Testis (tissue), 2 donors: ENCODE data around the gene TIMMDC1.

ENCODE experiments used
- CTCF ChIP-seq, 3 experiments: fragments of 450-650 bp in 2 of 3; fragments of 200-600 bp in 1 of 3; sonication (generic) in 1 of 3; IDR thresholded peaks; one replicate each; pipeline ENCODE4 v1.5.1; 2016 to 2019; ENCODE audit warnings: antibody characterized with exemption in 3 of 3, mild to moderate bottlenecking in 2 of 3, moderate library complexity in 1 of 3
- POLR2A ChIP-seq: fragments of 450-650 bp; IDR thresholded peaks from one replicate; pipeline ENCODE4 v1.6.1; 2017; ENCODE audit warnings: antibody characterized with exemption, mild to moderate bottlenecking, moderate library complexity

- TF ChIP-seq CTCF (IDR thresholded peaks at IDR 0.05) (no peak), POLR2A (no peak)
Measured at GRCh38 chr3:119542168-119542767, 43.9 kb downstream of the TIMMDC1 start.
